ENCODE results near the gene FOXQ1. TPM values are rescaled to one million over a fixed set of nuclear protein-coding genes. Genes with fewer than 3 reads are reported as not detected.
"Not testable (repeated sequence)": the region's sequence is repeated elsewhere in the genome, so short reads cannot be mapped to it uniquely, and the experiment has no call there.

The FOXQ1 gene
- total RNA-seq, 1 donor from 2014 or later, result not detected

- DNase-seq (ENCODE audit: low read depth), result not testable (repeated sequence)
Observed at GRCh38 chr6:1318584-1318983, 6.7 kb downstream of the FOXQ1 start.

GRCh38 chr6:1321738-1322137, 9.8 kb downstream of the FOXQ1 start:
- no peak for DNase-seq (ENCODE audit: low read depth)

GRCh38 chr6:1322156-1322555, 10.3 kb downstream of the FOXQ1 start:
- DNase-seq (ENCODE audit: low read depth), result no peak

- no peak for DNase-seq (ENCODE audit: low read depth)
Observed at GRCh38 chr6:1322696-1323219, 10.9 kb downstream of the FOXQ1 start.

- no peak for DNase-seq (ENCODE audit: low read depth)
Observed at GRCh38 chr6:1324936-1325335, 13.0 kb downstream of the FOXQ1 start.

GRCh38 chr6:1325461-1326309, 13.8 kb downstream of the FOXQ1 start:
- DNase-seq (ENCODE audit: low read depth), result no peak

- DNase-seq (ENCODE audit: low read depth), result no peak
Observed at GRCh38 chr6:1326535-1327121, 14.7 kb downstream of the FOXQ1 start.

- no peak for DNase-seq (ENCODE audit: low read depth)
Observed at GRCh38 chr6:1327630-1328029, 15.7 kb downstream of the FOXQ1 start.

- DNase-seq (ENCODE audit: low read depth), result no peak
Observed at GRCh38 chr6:1328129-1328800, 16.4 kb downstream of the FOXQ1 start.

GRCh38 chr6:1329708-1330107, 17.8 kb downstream of the FOXQ1 start:
- no peak for DNase-seq (ENCODE audit: low read depth)

GRCh38 chr6:1334684-1335083, 22.8 kb downstream of the FOXQ1 start:
- DNase-seq (ENCODE audit: low read depth), result no peak

GRCh38 chr6:1335367-1336037, 23.6 kb downstream of the FOXQ1 start:
- no peak for DNase-seq (ENCODE audit: low read depth)

GRCh38 chr6:1336246-1336843, 24.4 kb downstream of the FOXQ1 start:
- no peak for DNase-seq (ENCODE audit: low read depth)

- DNase-seq (ENCODE audit: low read depth), result no peak
Observed at GRCh38 chr6:1337791-1338190, 25.9 kb downstream of the FOXQ1 start.

- no peak for DNase-seq (ENCODE audit: low read depth)
Observed at GRCh38 chr6:1346101-1346500, 34.2 kb downstream of the FOXQ1 start.

- peak; percentile 29 for DNase-seq (ENCODE audit: low read depth)
Observed at GRCh38 chr6:1346558-1347091, 34.7 kb downstream of the FOXQ1 start.

- no peak for DNase-seq (ENCODE audit: low read depth)
Observed at GRCh38 chr6:1347161-1347560, 35.3 kb downstream of the FOXQ1 start.

GRCh38 chr6:1348675-1349074, 36.8 kb downstream of the FOXQ1 start:
- DNase-seq (ENCODE audit: low read depth), result no peak

GRCh38 chr6:1349655-1350054, 37.8 kb downstream of the FOXQ1 start:
- DNase-seq (ENCODE audit: low read depth), result no peak

- no peak for DNase-seq (ENCODE audit: low read depth)
Observed at GRCh38 chr6:1351381-1352008, 39.6 kb downstream of the FOXQ1 start.
